Hematopoietic multipotent progenitor cell treated with erythropoietin and hydrocortisone succinate and interleukin-3 and kit ligand, for 8 days (in vitro differentiated cells): ENCODE results near the gene WDR83.
A peak's percentile ranks its signal among the peaks of the same experiment; 100 is the strongest.
"Not testable (repeated sequence)": the region's sequence is repeated elsewhere in the genome, so short reads cannot be mapped to it uniquely, and the experiment has no call there.

Experiments
- DNase-seq: peaks from one replicate; pipeline ENCODE4 v3.0.0-alpha.2; 2015

The WDR83 gene

DNA sequence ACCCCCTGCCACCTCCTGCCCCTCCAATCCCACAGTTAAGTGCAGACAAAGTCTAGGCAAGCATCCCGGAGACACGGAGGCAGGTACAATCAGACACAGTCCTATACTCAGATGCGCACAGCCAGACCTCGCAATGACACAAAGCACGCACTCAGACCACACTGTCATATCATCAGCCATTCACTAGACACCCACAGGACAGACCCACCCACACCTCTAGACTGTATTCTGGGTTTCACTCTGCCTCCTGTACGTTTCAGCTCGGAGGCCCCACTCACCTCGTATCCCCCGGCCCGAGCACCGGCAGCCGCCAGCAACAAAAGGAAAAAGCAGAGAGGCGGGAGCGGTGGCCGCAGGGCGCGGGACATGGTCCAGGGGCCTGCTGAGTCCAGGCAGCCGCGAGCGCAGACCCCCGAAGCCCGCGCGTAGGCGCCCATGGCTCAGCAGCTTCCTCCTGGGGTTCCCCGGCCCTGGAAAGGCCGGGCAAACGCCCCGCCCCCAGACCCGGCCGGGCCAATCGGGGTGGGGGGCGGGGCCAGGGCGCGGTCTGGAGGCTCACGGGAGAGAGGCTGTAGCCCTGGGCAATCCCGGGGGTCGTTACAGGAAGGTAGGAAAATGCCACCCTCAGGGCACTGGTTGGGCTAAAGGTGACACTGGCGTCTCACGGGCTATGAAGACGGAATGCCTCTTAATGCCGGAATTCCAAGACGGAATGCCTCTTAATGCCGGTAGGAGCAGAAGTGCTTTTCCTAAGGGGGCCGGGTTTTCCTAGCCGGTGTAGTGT is at the start of gene WDR83, which contains the start of gene MAN2B1:
Gene WDR83 (plus strand): TSS at position 543 of the 784 bp plus-strand sequence. CDS start 2,984 bp downstream, outside the sequence.
Gene MAN2B1 (minus strand): TSS at position 478 of the 784 bp plus-strand sequence. CDS start 41 bp downstream, at position 437.
- DNase-seq, result peak; percentile 77

DNA sequence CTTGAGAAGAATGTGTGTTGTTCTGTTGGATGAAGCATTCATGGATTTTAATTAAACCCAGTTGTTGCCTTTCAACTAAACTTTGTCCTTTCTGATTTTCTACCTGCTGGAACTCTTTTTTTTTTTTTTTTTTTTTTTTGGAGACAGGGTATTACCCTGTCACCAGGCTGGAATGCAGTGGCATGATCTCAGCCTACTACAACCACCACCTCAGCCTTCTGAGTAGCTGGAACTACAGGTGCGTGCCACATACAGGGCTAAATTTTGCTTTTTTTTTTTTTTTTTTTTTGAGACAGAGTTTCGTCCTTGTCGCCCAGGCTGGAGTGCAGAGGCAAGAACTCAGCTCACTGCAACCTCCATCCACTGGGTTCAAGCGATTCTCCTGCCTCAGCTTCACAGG is 49.0 kb upstream of the WDR83 start:
- DNase-seq, result no peak

GRCh38 chr19:12621253-12622024 is 45.2 kb upstream of the WDR83 start:
- not testable (repeated sequence) for DNase-seq

- DNase-seq, result no peak
Measured at GRCh38 chr19:12623361-12624031, 43.1 kb upstream of the WDR83 start.

DNA sequence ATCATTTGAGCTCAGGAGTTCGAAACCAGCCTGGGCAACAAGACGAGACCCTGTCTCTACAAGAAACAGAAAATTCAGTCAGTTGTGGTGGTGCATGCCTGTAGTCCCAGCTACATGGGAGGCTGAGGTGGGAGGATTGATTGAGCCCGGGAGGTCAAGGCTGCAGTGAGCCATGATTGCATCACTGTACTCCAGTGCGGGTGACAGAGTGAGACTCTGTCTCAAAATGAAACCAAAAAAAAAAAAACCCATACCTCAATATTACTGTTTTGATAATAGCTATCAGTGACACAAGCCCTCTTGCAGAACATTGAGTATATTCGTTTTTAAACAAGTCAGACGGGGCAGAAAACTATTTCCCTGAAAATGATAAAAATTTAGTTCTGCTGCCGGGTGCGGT is 39.6 kb upstream of the WDR83 start:
- no peak for DNase-seq

DNA sequence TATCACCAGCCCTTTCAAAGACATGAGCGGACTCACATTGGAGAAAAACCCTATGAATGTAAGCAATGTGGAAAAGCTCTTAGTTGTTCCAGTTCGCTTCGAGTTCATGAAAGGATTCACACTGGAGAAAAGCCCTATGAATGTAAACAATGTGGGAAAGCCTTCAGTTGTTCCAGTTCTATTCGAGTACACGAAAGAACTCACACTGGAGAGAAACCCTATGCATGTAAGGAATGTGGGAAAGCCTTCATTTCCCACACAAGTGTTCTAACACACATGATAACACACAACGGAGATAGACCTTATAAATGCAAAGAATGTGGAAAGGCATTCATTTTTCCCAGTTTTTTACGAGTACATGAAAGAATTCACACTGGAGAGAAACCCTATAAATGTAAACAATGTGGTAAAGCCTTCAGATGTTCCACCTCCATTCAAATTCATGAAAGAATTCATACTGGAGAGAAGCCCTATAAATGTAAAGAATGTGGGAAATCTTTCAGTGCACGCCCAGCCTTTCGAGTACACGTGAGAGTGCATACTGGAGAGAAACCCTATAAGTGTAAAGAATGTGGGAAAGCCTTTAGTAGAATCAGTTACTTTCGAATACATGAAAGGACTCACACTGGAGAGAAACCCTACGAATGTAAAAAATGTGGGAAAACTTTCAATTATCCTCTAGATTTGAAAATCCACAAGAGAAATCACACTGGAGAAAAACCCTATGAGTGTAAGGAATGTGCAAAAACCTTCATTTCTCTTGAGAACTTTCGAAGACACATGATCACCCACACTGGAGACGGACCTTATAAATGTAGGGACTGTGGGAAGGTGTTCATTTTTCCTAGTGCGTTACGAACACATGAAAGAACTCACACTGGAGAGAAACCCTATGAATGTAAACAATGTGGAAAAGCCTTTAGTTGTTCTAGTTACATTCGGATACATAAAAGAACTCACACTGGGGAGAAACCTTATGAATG is 38.3 kb upstream of the WDR83 start:
- DNase-seq, result no peak

- no peak for DNase-seq
Measured at GRCh38 chr19:12629215-12629614, 37.4 kb upstream of the WDR83 start.

GRCh38 chr19:12636631-12637030 is 30.0 kb upstream of the WDR83 start:
- DNase-seq, result no peak

DNA sequence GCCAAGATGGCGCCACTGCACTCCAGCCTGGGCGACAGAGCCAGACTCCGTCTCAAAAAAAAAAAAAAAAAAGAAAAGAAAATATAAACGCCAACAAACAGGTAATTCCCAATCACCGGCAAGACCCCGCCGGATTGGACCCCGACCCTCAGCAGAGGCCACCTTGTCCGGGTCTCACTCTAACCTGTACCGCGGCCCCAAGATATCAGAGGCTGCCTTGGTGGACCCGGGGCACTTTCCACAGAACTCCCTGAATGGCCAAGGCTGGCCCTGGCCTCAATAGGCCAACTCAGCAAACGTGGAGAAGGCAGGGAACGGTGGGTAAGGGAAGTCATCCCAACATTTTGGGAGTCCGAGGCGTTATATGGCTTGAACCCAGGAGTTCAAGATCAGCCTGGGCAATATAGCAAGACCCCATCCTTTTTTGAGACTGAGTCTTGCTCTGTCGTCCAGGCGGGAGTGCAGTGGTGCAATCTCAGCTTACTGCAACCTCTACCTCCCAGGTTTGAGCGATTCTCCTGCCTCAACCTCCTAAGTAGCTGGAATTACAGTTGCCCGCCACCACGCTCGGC is 27.9 kb upstream of the WDR83 start:
- no peak for DNase-seq

DNA sequence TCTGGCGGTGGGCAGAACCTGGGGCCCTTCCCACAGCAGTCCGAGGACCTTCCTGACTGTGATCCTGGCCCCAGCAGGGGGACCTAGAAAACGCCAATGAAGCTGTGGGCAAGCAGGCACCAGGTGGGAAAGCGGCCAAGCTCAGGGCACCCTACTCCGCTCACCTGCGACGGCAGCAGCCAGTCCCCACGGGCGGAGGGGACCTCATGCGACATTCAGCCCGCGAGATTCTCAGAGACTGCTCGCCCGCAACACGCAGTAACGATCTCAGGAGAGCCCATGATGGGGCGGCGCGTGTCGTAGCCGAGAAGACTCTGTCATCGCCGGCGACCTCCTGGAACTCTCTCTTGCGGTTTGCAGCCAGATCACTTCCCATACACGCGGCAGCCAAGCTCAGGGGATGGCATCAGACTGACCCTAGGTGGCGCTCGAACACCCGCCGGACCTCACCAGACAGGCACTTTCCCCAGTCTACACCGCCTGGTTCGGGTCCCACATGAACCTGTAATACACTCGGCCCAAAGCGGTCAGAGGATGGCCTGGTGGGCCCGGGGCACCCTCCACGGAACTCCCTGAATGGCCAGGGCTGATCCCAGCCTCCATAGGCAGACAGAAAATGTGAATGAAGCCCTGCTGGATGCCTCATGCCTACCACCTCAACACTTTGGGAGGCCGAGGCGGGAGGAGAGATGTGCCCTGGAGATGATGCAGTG is 26.6 kb upstream of the WDR83 start:
- DNase-seq, result peak; percentile 88

DNA sequence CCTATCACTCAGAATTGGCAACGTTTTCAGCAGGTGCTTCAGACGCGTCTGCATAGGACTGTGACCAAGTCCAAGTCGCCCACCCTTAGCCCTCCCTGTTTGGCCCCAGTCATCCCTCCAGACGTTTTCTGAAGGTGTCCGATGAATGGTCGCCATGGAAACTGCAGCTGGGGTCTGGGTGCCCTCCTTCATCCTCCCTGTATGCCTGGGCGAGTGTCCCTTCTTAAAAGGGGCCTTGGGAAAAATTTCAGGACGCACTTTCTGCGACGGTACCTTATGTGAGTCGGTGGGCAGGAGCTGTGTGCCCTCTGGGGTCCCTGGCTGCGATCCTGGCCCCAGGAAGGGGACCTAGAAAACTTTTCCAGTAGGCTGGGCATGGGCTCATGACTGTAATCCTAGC is 25.2 kb upstream of the WDR83 start:
- DNase-seq, result no peak

GRCh38 chr19:12642506-12642905 is 24.1 kb upstream of the WDR83 start:
- DNase-seq, result no peak

- not testable (repeated sequence) for DNase-seq
Measured at GRCh38 chr19:12643716-12644115, 22.9 kb upstream of the WDR83 start.

GRCh38 chr19:12646551-12646950 is 20.1 kb upstream of the WDR83 start:
- no peak for DNase-seq

GRCh38 chr19:12647047-12647446 is 19.6 kb upstream of the WDR83 start:
- no peak for DNase-seq

DNA sequence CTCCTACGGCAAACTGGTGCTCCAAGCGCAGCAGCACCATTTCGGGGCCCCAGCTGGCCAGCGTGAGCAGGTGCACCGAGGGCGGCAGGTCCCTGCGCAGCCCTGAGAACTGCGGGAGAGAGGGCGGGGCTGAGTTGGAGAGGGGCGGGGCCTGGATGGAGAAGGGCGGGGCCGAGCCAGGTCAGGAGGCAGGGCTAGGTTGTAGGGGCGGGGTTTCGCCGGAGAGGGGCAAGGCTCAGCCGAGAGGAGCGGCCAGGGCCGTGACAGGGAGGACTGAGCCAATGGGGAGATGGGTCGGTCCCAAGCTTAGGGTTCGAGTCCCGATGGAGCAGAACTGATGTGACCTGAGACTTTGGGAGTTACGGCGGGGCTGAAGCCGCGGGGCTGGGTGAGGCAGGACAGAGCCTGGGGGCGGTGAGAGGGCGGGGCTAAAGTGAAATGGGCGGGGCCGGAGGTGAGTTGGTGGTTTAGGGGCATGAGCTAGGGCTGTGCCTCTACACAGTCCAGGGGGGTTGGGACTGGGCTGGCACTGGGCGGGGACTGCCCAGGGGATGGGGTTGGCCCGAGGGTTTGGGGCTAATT is 19.0 kb upstream of the WDR83 start:
- DNase-seq, result peak; percentile 52

- DNase-seq, result no peak
Measured at GRCh38 chr19:12648088-12648487, 18.5 kb upstream of the WDR83 start.

- DNase-seq, result no peak
Measured at GRCh38 chr19:12649941-12650340, 16.7 kb upstream of the WDR83 start.

GRCh38 chr19:12652219-12652618 is 14.4 kb upstream of the WDR83 start:
- no peak for DNase-seq

GRCh38 chr19:12655546-12655945 is 11.1 kb upstream of the WDR83 start:
- DNase-seq, result no peak
